Esophagus (tissue), 2 donors: ENCODE results near the gene NEUROG2. TPM values are rescaled to one million over a fixed set of nuclear protein-coding genes. Genes with fewer than 3 reads are reported as not detected.
"Not testable (repeated sequence)": the region's sequence is repeated elsewhere in the genome, so short reads cannot be mapped to it uniquely, and the experiment has no call there.

Experiments used
- H3K27ac ChIP-seq, 2 donors: one replicate each; pipeline ENCODE4 v1.5.1; 2013; ENCODE audit warnings: low read depth in 2 of 2, mild to moderate bottlenecking in 2 of 2, inconsistent platforms in 1 of 2, low read length in 1 of 2, moderate library complexity in 1 of 2
- H3K27me3 ChIP-seq, 2 donors: one replicate each; pipeline ENCODE4 v1.6.1; 2013; ENCODE audit warnings: low read length in 2 of 2, control low read depth in 1 of 2, mild to moderate bottlenecking in 1 of 2; ENCODE audit not compliant: insufficient read depth in 2 of 2, control insufficient read depth in 1 of 2
- H3K36me3 ChIP-seq, 2 donors: one replicate each; pipeline ENCODE4 v1.6.1; 2013; ENCODE audit warnings: low read length in 1 of 2; ENCODE audit not compliant: control insufficient read depth in 2 of 2, insufficient read depth in 2 of 2
- H3K4me1 ChIP-seq, 2 donors: one replicate each; pipeline ENCODE4 v1.6.1; 2013; ENCODE audit warnings: low read length in 1 of 2; ENCODE audit not compliant: control insufficient read depth in 2 of 2, insufficient read depth in 2 of 2
- H3K4me3 ChIP-seq, 2 donors: one replicate each; pipeline ENCODE4 v1.5.1; 2013; ENCODE audit warnings: low read length in 2 of 2, mild to moderate bottlenecking in 2 of 2, low read depth in 1 of 2, moderate library complexity in 1 of 2
- H3K9me3 ChIP-seq, 2 donors: one replicate each; pipeline ENCODE4 v1.6.1; 2013; ENCODE audit warnings: mild to moderate bottlenecking in 2 of 2, low read depth in 1 of 2, low read length in 1 of 2, moderate library complexity in 1 of 2; ENCODE audit not compliant: control insufficient read depth in 2 of 2, insufficient read depth in 1 of 2
- WGBS, 2 donors: extraction: QIAGEN DNeasy Blood & Tissue Kit; methylation state at CpG; one replicate each; pipeline ENCODE4 v1.1.7; 2013; 5-methylcytosine and 5-hydroxymethylcytosine counted together
- polyA plus RNA-seq, 2 donors: library from polyadenylated mRNA; stranded (reverse); fragments of 200-250 nt; gene quantifications; one replicate each; pipeline ENCODE4 v1.2.3, GENCODE V29; 2013
- donor health status: healthy with polysubstance abuse.
- donor health status: Bipolar disorder and iron deficiency.

The NEUROG2 gene
- polyA plus RNA-seq, 2 donors = not detected

DNA sequence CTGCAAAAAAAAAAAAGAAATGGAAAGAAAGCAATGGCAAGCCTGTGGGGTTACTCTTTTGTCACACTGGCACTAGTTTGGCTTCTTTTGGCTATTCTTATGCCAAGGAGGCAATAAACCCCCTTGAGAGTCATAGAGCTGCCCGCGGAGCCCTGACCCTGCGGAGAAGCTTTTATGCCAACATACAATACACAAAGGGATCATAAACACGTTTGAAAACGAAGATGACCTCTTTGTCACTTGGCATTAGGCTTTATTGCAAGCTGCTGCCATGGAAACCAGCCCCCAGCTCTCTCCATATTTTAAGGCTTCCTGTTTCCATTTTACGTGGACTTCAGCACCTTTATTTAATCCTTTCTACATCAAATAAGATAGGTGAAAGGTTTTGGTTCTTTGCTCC lies 7.6 kb downstream of the NEUROG2 start:
- Histone ChIP-seq H3K36me3 (no peaks in the 10 kb centered on the region), H3K27me3 (peaks cover 19 to 32% of the 10 kb centered on the region in 2 donors)
- 9 to 13% methylated on average over 6 of the region's 6 CpGs for WGBS, 2 donors

DNA sequence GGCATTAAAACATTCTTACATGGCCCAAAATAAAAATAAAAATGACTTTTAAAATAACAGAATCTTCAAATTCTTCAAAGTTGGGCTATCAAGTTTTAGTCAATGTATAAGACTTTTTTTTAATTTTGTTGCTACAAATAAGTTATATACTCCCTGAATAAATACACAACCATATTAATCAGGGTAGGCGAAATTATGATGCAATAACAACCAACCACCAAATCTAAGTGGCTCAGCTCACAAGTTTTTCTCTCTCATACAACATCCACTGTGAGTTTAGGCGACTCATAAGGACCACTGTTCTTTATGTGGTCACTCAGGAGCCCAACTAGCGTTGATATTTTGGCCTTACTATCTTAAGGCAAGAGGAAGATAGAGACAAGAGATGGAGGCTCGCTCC lies 11.2 kb downstream of the NEUROG2 start:
- Histone ChIP-seq H3K27me3 (peaks cover 9 to 19% of the 10 kb centered on the region in 2 donors), H3K27ac (no peak overlapping the region), H3K9me3 (no peaks in the 10 kb centered on the region), H3K36me3 (no peaks in the 10 kb centered on the region), H3K4me1 (peaks cover 0 to 5% of the 10 kb centered on the region in 2 donors), H3K4me3 (no peak overlapping the region)
- 83 to 86% methylated on average over 4 of the region's 4 CpGs for WGBS, 2 donors

More for the DNA sequence above, 7.6 kb downstream of the NEUROG2 start:
- peaks cover 7 to 9% of the 10 kb centered on the region in 2 donors for H3K4me1 ChIP-seq
- H3K27ac ChIP-seq = no peak overlapping the region
- H3K4me3 ChIP-seq = no peak overlapping the region
- H3K9me3 ChIP-seq = no peaks in the 10 kb centered on the region

DNA sequence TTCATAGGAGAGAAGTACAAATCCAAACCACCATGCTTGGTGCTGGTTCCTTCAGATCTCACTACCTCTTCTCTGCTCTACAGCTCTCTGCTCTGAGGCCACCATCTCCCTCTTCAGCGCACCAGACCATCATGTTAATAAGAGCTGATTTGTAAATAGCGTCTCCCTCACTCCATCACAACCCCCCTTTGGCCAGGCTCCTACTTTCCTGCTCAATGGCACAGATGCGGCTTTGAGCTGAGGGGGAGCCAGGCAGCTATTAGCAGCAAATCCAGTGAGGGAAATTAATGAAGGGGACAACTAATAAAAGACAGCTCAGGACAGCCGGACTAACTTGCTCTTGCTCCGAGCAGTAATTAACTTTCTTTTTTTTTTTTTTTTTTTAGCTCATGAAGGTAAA lies 13.1 kb downstream of the NEUROG2 start:
- H3K27me3 ChIP-seq = peaks cover 4 to 19% of the 10 kb centered on the region in 2 donors
- no peaks in the 10 kb centered on the region for H3K36me3 ChIP-seq
- H3K4me1 ChIP-seq = no peaks in the 10 kb centered on the region
- WGBS, 2 donors = 68% methylated on average over 5 of the region's 5 CpGs
- H3K9me3 ChIP-seq = no peaks in the 10 kb centered on the region
- H3K4me3 ChIP-seq = no peak overlapping the region
- no peak overlapping the region for H3K27ac ChIP-seq

DNA sequence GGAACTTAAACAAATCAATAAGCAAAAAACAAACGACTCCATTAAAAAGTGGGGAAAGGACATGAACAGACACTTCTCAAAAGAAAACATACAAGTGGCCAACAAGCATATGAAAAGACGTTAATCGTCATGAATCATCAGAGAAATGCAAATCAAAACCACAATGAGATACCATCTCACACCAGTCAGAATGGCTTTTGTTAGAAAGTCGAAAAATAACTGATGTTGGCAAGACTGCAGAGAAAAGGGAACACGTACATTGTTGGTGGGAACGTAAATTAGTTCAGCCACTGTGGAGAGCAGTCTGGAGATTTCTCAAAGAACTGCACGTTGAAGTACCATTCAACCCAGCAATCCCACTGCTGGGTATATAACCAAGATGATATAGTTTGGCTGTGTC lies 23.7 kb downstream of the NEUROG2 start:
- Histone ChIP-seq H3K27ac (no peak overlapping the region), H3K9me3 (no peaks in the 10 kb centered on the region), H3K4me3 (no peak overlapping the region), H3K27me3 (no peaks in the 10 kb centered on the region), H3K36me3 (no peaks in the 10 kb centered on the region), H3K4me1 (no peaks in the 10 kb centered on the region)
- WGBS, 2 donors = 80 to 82% methylated on average over 7 of the region's 7 CpGs

DNA sequence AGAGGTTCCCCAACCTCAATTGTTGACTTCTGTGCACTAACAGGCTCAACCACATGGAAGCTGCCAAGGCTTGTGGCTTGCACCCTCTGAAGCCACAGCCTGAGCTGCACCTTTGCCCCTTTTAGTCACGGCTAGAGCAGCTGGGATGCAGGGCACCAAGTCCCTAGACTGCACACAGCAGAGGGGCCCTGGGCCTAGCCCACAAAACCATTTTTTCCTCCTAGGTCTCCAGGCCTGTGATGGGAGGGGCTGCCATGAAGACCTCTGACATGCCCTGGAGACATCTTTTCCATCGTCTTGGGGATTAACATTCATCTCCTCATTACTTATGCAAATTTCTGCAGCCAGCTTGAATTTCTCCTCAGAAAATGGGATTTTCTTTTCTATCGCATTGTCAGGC lies 25.2 kb downstream of the NEUROG2 start:
- H3K4me1 ChIP-seq, H3K27me3 ChIP-seq, H3K36me3 ChIP-seq, H3K9me3 ChIP-seq, H3K4me3 ChIP-seq, H3K27ac ChIP-seq: not testable (repeated sequence)
- WGBS, 2 donors = 81 to 85% methylated on average over 3 of the region's 3 CpGs

- Histone ChIP-seq H3K27ac (no peak overlapping the region), H3K36me3 (no peaks in the 10 kb centered on the region)
- WGBS, 2 donors = 72 to 76% methylated on average over 5 of the region's 5 CpGs
Observed at GRCh38 chr4:112485930-112486329, 30.1 kb downstream of the NEUROG2 start.

GRCh38 chr4:112473985-112474384 lies 42.0 kb downstream of the NEUROG2 start:
- H3K4me1 ChIP-seq = no peaks in the 10 kb centered on the region
- 91 to 92% methylated on average over 2 of the region's 2 CpGs for WGBS, 2 donors
- no peak overlapping the region for H3K4me3 ChIP-seq
- no peaks in the 10 kb centered on the region for H3K9me3 ChIP-seq
- no peaks in the 10 kb centered on the region for H3K27me3 ChIP-seq
- no peaks in the 10 kb centered on the region for H3K36me3 ChIP-seq
- H3K27ac ChIP-seq = no peak overlapping the region

More at GRCh38 chr4:112485930-112486329, 30.1 kb downstream of the NEUROG2 start:
- no peak overlapping the region for H3K4me3 ChIP-seq
- H3K9me3 ChIP-seq = no peaks in the 10 kb centered on the region
- H3K4me1 ChIP-seq = no peaks in the 10 kb centered on the region
- H3K27me3 ChIP-seq = no peaks in the 10 kb centered on the region

DNA sequence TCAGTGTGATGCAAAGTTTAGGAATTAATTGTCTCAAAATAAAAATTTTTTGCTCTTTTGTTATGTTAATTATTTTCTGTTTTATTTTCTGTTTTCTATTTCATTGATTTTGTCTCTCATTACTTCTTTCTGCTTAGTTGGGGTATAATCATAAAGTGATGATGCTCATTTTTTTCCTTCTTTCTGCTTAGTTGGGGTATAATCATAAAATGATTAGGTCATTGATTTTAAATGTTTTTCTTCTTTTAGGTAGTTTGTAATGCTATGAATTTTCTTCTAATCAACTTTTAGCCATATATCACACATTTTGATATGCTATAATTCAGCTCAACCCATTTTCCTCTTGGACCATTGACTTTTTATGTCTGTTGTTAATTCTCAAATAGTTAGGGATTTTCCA lies 43.7 kb downstream of the NEUROG2 start:
- H3K27me3 ChIP-seq = no peaks in the 10 kb centered on the region
- no peaks in the 10 kb centered on the region for H3K36me3 ChIP-seq
- no peaks in the 10 kb centered on the region for H3K9me3 ChIP-seq
- no peak overlapping the region for H3K27ac ChIP-seq
- H3K4me1 ChIP-seq = no peaks in the 10 kb centered on the region
- no peak overlapping the region for H3K4me3 ChIP-seq

Other genes with a start within 250 kb of the NEUROG2 start
- gene TIFA, start 230.3 kb downstream of the NEUROG2 start, polyA plus RNA-seq = 1 to 10 TPM; 6.5 to 9.8 TPM
- gene ALPK1, start 218.8 kb downstream of the NEUROG2 start, polyA plus RNA-seq = 1 to 10 TPM; 4.2 to 6.3 TPM
- gene ZGRF1, start 120.7 kb upstream of the NEUROG2 start, polyA plus RNA-seq = 1 to 10 TPM; 2.7 to 4.8 TPM
- gene LARP7, start 121.0 kb upstream of the NEUROG2 start, polyA plus RNA-seq = 10 to 100 TPM; 27.4 to 30.6 TPM